ENCODE measurements around the gene CEP112. TPM values are rescaled to one million over a fixed set of nuclear protein-coding genes. Genes with fewer than 3 reads are reported as not detected.

Gene CEP112
- total and polyA plus RNA-seq, 2 of the 4 experiments (the other 2 are of a cell fraction): 2.5 to 5.6 TPM

GRCh38 chr17:65667656-65668055 is 524.3 kb downstream of the CEP112 start:
- H4K5ac ChIP-seq (ENCODE audit: low read depth, low read length): no peak overlapping the region
- TF ChIP-seq BHLHE40 (IDR thresholded peaks at IDR 0.05; ENCODE audit: low read depth, low read length) (no peak), CEBPB (IDR thresholded peaks at IDR 0.05; ENCODE audit: low read depth, low read length) (no peak), CHD1 (IDR thresholded peaks at IDR 0.05; ENCODE audit: low read depth, low read length) (no peak), NFE2L2 (IDR thresholded peaks at IDR 0.05; ENCODE audit: low read depth, low read length) (no peak), RCOR1 (IDR thresholded peaks at IDR 0.05; ENCODE audit: insufficient replicate concordance, low read length) (no peak), FOS (IDR thresholded peaks at IDR 0.05; ENCODE audit: low read depth, low read length) (no peak), RAD21 (IDR thresholded peaks at IDR 0.05; ENCODE audit: low read length) (no peak), RFX5 (IDR thresholded peaks at IDR 0.05; ENCODE audit: low read depth, low read length) (no peak), CTCF (conservative IDR thresholded peaks at IDR 0.05; ENCODE audit: low read depth, low read length) (no peak), SMC3 (IDR thresholded peaks at IDR 0.05; ENCODE audit: low read depth, low read length) (no peak), USF2 (IDR thresholded peaks at IDR 0.05; ENCODE audit: low read depth, low read length) (no peak), MXI1 (IDR thresholded peaks at IDR 0.05; ENCODE audit: borderline replicate concordance, low read depth, low read length) (no peak), MAZ (IDR thresholded peaks at IDR 0.05; ENCODE audit: borderline replicate concordance, low read depth, low read length) (no peak), MAFK (IDR thresholded peaks at IDR 0.05; ENCODE audit: low read depth, low read length) (no peak), POLR2A (IDR thresholded peaks at IDR 0.05; ENCODE audit: low read depth, low read length) (no peak)
- TF ChIP-seq, protein P1, sequence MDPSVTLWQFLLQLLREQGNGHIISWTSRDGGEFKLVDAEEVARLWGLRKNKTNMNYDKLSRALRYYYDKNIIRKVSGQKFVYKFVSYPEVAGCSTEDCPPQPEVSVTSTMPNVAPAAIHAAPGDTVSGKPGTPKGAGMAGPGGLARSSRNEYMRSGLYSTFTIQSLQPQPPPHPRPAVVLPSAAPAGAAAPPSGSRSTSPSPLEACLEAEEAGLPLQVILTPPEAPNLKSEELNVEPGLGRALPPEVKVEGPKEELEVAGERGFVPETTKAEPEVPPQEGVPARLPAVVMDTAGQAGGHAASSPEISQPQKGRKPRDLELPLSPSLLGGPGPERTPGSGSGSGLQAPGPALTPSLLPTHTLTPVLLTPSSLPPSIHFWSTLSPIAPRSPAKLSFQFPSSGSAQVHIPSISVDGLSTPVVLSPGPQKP (IDR thresholded peaks at IDR 0.05; ENCODE audit: borderline replicate concordance, low read depth, low read length): no peak
- dilution Hi-C loops (cut with HindIII; ENCODE audit: low sequenced_read_pairs, unreplicated experiment): no loop called here
- no peak overlapping the region for H2AK5ac ChIP-seq (ENCODE audit: low read depth, low read length)
- no peak overlapping the region for H3K18ac ChIP-seq (ENCODE audit: low read depth, low read length)
- no peaks in the 10 kb centered on the region for H3K79me1 ChIP-seq (ENCODE audit: low read depth in 1 of 2, low read length in 2 of 2)
- no peak overlapping the region for H4K91ac ChIP-seq (ENCODE audit: insufficient read depth, low read depth, low read length)
- no peak overlapping the region for H3K23ac ChIP-seq (ENCODE audit: low read depth, low read length)
- no peak overlapping the region for H3K4ac ChIP-seq (ENCODE audit: low read depth, low read length)
- H3K14ac ChIP-seq (replicated peaks; ENCODE audit: low read depth, low read length): no peak overlapping the region
- ATAC-seq (ENCODE audit: low read depth) (no peak), DNase-seq (no peak)
- no peak overlapping the region for H2BK20ac ChIP-seq (ENCODE audit: low read depth, low read length)
- no peaks in the 10 kb centered on the region for H3K36me3 ChIP-seq (ENCODE audit: control insufficient read depth, insufficient read depth, low read length)
- ChIA-PET POLR2A (ENCODE audit: unreplicated experiment) (no interaction called here), CTCF (no interaction called here)
- H3K4me3 ChIP-seq (ENCODE audit: insufficient read depth, low read depth, low read length): no peak overlapping the region
- no peak overlapping the region for H2AFZ ChIP-seq (replicated peaks; ENCODE audit: low read length, poor library complexity)
- H2AK9ac ChIP-seq (replicated peaks; ENCODE audit: low read depth, low read length, poor library complexity): no peak overlapping the region
- H3K56ac ChIP-seq (ENCODE audit: extremely low read depth, insufficient read depth, low read length): no peak overlapping the region
- no peak overlapping the region for H3K4me2 ChIP-seq (ENCODE audit: low read depth, low read length)
- no peaks in the 10 kb centered on the region for H3K9me3 ChIP-seq (ENCODE audit: control insufficient read depth, insufficient read depth, low read length)
- H3K9ac ChIP-seq (ENCODE audit: low read depth, low read length): no peak overlapping the region
- H2BK15ac ChIP-seq (ENCODE audit: low read depth, low read length): no peak overlapping the region
- intact Hi-C loops (cut with micrococcal nuclease): no loop called here
- WGBS, 2 experiments (ENCODE audit: extremely low coverage in 2 of 2, insufficient read length in 1 of 2): 82% methylated on average over 4 of the region's 8 CpGs; no CpG with 5 or more reads in 1 of the 2 experiments
- H2BK5ac ChIP-seq (ENCODE audit: low read depth, low read length, poor library complexity, severe bottlenecking): no peak overlapping the region
- H3K27me3 ChIP-seq (ENCODE audit: control insufficient read depth, insufficient read depth, low read length): no peaks in the 10 kb centered on the region
- in situ Hi-C loops (cut with MboI; ENCODE audit: low sequenced_read_pairs): no loop called here
- H4K8ac ChIP-seq (ENCODE audit: low read depth in 2 of 2, low read length in 2 of 2): no peak overlapping the region
- H3K4me1 ChIP-seq (ENCODE audit: control insufficient read depth, insufficient read depth, low read length): no peaks in the 10 kb centered on the region
- H3K9me1 ChIP-seq (ENCODE audit: insufficient read depth, low read length): no peaks in the 10 kb centered on the region
- no peak overlapping the region for H2BK120ac ChIP-seq (ENCODE audit: low read depth, low read length)
- BruUV-seq (replicated peaks): no TSS peak
- no peaks in the 10 kb centered on the region for H4K20me1 ChIP-seq (ENCODE audit: insufficient read depth, low read length)
- H3K27ac ChIP-seq (ENCODE audit: insufficient read depth, low read length): no peak overlapping the region

Measured in IMR-90 (cell line).